Panc1 (cell line): Measurements from ENCODE around the gene CFH.

Source experiments
- POLR2AphosphoS5 ChIP-seq: IDR thresholded peaks from 2 replicates; pipeline ENCODE4 v1.6.1; 2012; ENCODE audit warnings: mild to moderate bottlenecking, low read depth, low read length, moderate library complexity
- SIN3A ChIP-seq: IDR thresholded peaks from 2 replicates; pipeline ENCODE4 v1.6.1; 2012; ENCODE audit warnings: low read depth, mild to moderate bottlenecking, low read length, moderate library complexity, borderline replicate concordance; ENCODE audit not compliant: insufficient read depth
- TCF7L2 ChIP-seq: IDR thresholded peaks from 2 replicates; pipeline ENCODE4 v1.6.1; 2011; ENCODE audit warnings: mild to moderate bottlenecking, low read depth, low read length, inconsistent platforms
- TF ChIP-seq, protein P1 (sequence below): fragments of 450-650 bp; IDR thresholded peaks from 2 replicates; pipeline ENCODE4 v1.5.1; 2017; ENCODE audit warnings: mild to moderate bottlenecking
- TF ChIP-seq, protein P2 (sequence below), 2 experiments: IDR thresholded peaks; 2 replicates each; pipeline ENCODE4 v1.6.1; 2011 to 2012; ENCODE audit warnings: low read depth in 2 of 2, control low read depth in 1 of 2, low read length in 1 of 2, mild to moderate bottlenecking in 1 of 2, moderate library complexity in 1 of 2; ENCODE audit not compliant: insufficient read depth in 1 of 2

DNA sequence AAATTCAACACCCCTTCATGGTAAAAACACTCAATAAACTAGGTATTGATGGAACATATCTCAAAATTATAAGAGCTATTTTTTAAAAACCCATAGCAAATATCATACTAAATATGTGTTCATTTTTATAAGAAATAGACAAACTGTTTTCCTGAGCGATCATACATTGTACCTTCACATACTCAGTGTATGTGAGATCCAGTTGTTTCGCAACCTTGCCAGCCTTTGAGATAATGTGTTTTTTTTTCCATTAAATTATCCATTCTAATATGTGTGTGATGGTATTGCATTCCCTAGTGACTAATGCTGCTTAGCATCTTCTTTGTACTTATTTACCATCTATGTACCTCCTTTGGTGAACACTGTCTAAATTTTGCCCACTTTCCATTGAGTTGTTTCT, 47.1 kb downstream of the CFH start:
- TF ChIP-seq, protein P1, sequence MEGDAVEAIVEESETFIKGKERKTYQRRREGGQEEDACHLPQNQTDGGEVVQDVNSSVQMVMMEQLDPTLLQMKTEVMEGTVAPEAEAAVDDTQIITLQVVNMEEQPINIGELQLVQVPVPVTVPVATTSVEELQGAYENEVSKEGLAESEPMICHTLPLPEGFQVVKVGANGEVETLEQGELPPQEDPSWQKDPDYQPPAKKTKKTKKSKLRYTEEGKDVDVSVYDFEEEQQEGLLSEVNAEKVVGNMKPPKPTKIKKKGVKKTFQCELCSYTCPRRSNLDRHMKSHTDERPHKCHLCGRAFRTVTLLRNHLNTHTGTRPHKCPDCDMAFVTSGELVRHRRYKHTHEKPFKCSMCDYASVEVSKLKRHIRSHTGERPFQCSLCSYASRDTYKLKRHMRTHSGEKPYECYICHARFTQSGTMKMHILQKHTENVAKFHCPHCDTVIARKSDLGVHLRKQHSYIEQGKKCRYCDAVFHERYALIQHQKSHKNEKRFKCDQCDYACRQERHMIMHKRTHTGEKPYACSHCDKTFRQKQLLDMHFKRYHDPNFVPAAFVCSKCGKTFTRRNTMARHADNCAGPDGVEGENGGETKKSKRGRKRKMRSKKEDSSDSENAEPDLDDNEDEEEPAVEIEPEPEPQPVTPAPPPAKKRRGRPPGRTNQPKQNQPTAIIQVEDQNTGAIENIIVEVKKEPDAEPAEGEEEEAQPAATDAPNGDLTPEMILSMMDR = no peak
- TF ChIP-seq, protein P2, sequence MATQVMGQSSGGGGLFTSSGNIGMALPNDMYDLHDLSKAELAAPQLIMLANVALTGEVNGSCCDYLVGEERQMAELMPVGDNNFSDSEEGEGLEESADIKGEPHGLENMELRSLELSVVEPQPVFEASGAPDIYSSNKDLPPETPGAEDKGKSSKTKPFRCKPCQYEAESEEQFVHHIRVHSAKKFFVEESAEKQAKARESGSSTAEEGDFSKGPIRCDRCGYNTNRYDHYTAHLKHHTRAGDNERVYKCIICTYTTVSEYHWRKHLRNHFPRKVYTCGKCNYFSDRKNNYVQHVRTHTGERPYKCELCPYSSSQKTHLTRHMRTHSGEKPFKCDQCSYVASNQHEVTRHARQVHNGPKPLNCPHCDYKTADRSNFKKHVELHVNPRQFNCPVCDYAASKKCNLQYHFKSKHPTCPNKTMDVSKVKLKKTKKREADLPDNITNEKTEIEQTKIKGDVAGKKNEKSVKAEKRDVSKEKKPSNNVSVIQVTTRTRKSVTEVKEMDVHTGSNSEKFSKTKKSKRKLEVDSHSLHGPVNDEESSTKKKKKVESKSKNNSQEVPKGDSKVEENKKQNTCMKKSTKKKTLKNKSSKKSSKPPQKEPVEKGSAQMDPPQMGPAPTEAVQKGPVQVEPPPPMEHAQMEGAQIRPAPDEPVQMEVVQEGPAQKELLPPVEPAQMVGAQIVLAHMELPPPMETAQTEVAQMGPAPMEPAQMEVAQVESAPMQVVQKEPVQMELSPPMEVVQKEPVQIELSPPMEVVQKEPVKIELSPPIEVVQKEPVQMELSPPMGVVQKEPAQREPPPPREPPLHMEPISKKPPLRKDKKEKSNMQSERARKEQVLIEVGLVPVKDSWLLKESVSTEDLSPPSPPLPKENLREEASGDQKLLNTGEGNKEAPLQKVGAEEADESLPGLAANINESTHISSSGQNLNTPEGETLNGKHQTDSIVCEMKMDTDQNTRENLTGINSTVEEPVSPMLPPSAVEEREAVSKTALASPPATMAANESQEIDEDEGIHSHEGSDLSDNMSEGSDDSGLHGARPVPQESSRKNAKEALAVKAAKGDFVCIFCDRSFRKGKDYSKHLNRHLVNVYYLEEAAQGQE (IDR thresholded peaks at IDR 0.05; ENCODE audit: insufficient read depth in 1 of 2, low read depth in 2 of 2, low read length in 1 of 2) = no peak
- TF ChIP-seq POLR2AphosphoS5 (no peak), SIN3A (no peak), TCF7L2 (no peak)
